ENCODE measurements around the gene RNF5. TPM values are rescaled to one million over a fixed set of nuclear protein-coding genes. Genes with fewer than 3 reads are reported as not detected.

The RNF5 gene
- total RNA-seq, 1 donor: 43.5 TPM

GRCh38 chr6:32170294-32170693 lies 7.9 kb upstream of the RNF5 start:
- TF ChIP-seq CTCF (IDR thresholded peaks at IDR 0.05; ENCODE audit: insufficient read depth, low read length): no peak
- no peak for DNase-seq (ENCODE audit: low read depth)
- H3K4me3 ChIP-seq (ENCODE audit: low read depth, low read length): no peak overlapping the region

GRCh38 chr6:32171234-32171633 lies 7.0 kb upstream of the RNF5 start:
- no peak for TF ChIP-seq CTCF (IDR thresholded peaks at IDR 0.05; ENCODE audit: insufficient read depth, low read length)
- H3K4me3 ChIP-seq (ENCODE audit: low read depth, low read length): no peak overlapping the region
- no peak for DNase-seq (ENCODE audit: low read depth)

- H3K4me3 ChIP-seq (ENCODE audit: low read depth, low read length): no peak overlapping the region
- no peak for DNase-seq (ENCODE audit: low read depth)
- no peak for TF ChIP-seq CTCF (IDR thresholded peaks at IDR 0.05; ENCODE audit: insufficient read depth, low read length)
Observed at GRCh38 chr6:32173051-32173727, 5.0 kb upstream of the RNF5 start.

GRCh38 chr6:32174416-32174815 lies 3.8 kb upstream of the RNF5 start:
- DNase-seq (ENCODE audit: low read depth): no peak
- no peak for TF ChIP-seq CTCF (IDR thresholded peaks at IDR 0.05; ENCODE audit: insufficient read depth, low read length)
- peak overlapping the region; percentile 94 for H3K4me3 ChIP-seq (ENCODE audit: low read depth, low read length)

- no peak for DNase-seq (ENCODE audit: low read depth)
- H3K4me3 ChIP-seq (ENCODE audit: low read depth, low read length): peak overlapping the region; percentile 94
- no peak for TF ChIP-seq CTCF (IDR thresholded peaks at IDR 0.05; ENCODE audit: insufficient read depth, low read length)
Observed at GRCh38 chr6:32175322-32175710, 2.9 kb upstream of the RNF5 start.

- peak within 1 kb of the TSS; percentile 94 for H3K4me3 ChIP-seq (ENCODE audit: low read depth, low read length)
- DNase-seq (ENCODE audit: low read depth): peak; percentile 98
- no peak for TF ChIP-seq CTCF (IDR thresholded peaks at IDR 0.05; ENCODE audit: insufficient read depth, low read length)
Observed at GRCh38 chr6:32175711-32176475, 2.3 kb upstream of the RNF5 start, which contains the start of gene AGPAT1. Gene AGPAT1 (minus strand): TSS chr6:32176084. CDS start chr6:32171496, 4,588 bp downstream.

Data from fibroblast of the aortic adventitia (primary cell).